ENCODE results near the gene RBP3.

RBP3 gene

DNA sequence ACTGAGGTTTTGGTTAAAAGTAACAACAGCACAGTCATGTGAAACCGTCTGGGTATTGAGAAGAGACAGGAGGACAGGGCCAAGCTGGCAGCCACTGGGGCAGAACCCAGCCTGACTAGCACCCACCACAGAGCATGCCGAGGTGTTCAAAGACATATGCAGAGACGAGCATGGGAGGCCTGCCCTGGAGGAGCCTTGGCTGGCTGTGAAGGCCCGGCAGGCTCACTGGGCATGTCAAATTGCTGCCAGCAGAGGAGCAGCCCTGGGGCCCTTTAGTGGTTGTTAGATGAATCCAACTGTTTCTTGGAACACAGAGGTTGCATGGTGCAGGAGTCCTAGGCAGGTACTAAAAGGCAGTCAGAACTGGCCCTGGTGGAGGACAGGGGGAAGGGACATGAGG, 30.9 kb upstream of the RBP3 start:
- in situ Hi-C loops (cut with MboI; ENCODE audit: low sequenced_read_pairs): no loop called here

DNA sequence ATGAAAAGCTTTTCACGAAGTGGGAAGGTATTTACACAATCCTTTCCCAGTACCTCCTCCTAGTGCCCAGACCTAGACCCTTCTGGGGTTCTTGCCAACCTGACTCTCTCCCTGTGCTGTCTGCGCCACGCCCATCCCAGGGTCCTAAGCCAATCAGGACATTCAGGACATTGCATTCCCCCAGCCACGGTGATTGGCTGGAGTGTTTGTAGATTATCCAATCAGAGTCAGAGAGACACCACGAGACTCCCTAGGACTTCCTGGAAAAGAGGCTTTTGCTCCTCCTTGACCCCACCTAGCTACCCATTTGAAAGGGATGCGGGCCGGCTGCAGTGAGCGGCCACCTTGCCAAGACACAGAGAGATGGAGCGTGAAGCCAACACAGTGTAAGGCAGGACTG, 29.5 kb upstream of the RBP3 start:
- in situ Hi-C loops (cut with MboI; ENCODE audit: low sequenced_read_pairs): no loop called here

DNA sequence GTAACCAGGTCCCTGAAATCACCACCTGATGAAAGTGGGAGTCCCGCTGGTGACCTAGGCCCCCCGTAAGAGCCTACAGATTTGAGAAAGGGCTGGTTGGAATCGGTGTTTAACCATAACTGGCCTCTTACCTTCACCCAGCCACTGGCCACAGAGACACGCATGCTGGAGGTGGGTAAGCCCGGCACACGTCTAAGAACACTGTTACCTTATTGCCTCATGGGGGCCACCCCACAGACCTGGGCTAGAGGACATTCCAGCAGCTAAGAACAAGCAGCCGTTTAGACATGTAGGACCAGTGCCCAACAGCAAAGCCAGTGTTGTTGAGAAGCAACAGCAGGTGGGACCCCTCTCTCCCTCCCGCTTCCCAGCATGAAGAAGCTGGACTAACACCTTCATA, 28.4 kb upstream of the RBP3 start:
- in situ Hi-C loops (cut with MboI; ENCODE audit: low sequenced_read_pairs): no loop called here

DNA sequence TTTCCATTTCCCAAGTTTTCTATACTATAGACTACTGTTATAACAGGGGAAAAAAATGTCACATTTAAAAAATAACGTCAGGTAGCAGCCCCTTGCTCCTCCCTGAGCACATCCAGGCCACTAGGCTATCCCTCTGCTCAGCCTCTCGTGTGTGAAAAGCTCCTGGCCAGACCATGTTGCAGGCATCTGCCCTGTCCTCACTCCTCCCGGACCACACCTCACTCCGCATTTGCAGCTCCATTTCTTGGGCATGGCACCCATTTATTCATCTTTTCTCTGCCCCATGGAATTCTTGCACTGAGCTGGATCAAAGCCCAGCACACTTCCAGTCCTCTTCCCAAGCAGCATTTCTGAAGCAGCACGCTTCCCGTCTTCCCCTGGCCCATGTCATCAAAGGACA, 27.4 kb upstream of the RBP3 start:
- in situ Hi-C loops (cut with MboI; ENCODE audit: low sequenced_read_pairs): no loop called here

DNA sequence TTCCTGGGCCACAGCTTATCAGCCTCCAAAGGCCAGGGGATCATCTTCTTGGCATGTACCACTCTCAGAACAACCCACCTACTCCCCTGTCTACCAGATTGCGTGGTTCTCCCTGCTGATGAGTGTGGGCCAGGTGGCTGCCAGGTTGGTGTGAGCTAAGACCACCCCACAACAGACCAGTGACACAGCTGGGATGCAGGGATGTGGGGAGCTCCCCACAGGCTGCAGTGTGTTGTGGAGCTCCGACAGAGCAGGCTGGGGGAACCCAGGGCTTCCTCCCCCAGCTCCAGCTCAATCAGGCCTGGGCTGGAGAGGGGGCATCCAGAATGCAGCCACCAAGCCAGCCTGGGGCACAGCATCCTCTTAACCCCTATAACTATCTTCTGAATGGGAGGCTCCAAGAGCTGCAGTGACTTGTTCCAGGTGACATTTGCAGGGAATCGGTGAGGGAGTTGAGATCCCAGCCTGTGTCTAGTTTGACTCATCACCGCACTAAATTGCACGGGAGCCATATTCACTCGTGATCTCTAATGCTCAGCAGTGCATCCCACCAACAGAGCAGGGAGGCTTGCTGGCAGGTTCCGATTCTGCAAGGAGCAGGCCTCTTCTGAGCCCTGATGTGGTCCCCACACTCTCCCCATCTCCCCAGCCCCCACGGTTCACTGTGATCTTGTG, 26.5 kb upstream of the RBP3 start:
- in situ Hi-C loops (cut with MboI; ENCODE audit: low sequenced_read_pairs): no loop called here

DNA sequence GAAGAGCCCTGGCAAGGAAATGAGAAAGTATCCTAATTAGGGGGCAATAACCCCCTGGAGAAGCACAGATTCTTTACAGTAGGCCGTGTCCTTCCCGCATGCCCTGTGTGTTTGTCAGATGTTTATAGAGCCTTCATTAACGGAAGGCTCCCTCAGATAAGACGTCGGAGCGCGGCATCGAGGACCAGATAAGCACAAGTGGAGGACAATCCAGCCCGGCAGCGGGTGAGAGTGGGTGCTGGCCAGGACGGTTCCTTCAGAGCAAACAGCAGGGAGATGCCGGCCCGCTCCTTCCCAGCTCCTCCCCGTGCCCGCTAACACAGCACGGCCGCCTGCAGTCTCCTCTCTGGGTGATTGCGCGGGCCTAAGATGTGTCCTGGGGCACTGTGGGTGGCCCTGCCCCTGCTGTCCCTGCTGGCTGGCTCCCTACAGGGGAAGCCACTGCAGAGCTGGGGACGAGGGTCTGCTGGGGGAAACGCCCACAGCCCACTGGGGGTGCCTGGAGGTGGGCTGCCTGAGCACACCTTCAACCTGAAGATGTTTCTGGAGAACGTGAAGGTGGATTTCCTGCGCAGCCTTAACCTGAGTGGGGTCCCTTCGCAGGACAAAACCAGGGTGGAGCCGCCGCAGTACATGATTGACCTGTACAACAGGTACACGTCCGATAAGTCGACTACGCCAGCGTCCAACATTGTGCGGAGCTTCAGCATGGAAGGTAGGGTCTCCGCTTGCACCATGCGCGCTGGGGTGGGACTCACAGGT, 25.7 kb upstream of the RBP3 start, which contains the start of gene GDF2:
GDF2 (plus strand) TSS at position 155 of the 762 bp plus-strand sequence; CDS start at position 370, 215 bp downstream.
- in situ Hi-C loops (cut with MboI; ENCODE audit: low sequenced_read_pairs): no loop called here

DNA sequence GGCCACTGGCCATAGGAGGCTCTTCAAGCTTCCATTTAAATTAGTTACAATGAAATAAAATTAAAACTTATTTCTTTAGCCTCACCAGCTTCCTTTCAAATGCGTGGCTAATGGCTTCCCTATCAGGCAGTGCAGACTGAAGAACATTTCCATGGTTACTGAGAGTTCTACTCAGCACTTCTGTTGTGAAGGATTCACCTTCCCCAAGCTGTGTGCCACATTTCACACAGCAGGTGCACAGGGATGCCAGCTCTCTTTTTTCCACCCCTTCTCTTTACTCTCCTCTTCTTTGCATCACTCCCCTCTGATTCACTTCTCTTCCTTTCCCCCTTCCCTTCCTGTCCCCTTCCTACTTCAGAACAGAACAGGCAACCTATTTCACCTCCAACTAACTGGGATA, 25.1 kb upstream of the RBP3 start:
- in situ Hi-C loops (cut with MboI; ENCODE audit: low sequenced_read_pairs): no loop called here

DNA sequence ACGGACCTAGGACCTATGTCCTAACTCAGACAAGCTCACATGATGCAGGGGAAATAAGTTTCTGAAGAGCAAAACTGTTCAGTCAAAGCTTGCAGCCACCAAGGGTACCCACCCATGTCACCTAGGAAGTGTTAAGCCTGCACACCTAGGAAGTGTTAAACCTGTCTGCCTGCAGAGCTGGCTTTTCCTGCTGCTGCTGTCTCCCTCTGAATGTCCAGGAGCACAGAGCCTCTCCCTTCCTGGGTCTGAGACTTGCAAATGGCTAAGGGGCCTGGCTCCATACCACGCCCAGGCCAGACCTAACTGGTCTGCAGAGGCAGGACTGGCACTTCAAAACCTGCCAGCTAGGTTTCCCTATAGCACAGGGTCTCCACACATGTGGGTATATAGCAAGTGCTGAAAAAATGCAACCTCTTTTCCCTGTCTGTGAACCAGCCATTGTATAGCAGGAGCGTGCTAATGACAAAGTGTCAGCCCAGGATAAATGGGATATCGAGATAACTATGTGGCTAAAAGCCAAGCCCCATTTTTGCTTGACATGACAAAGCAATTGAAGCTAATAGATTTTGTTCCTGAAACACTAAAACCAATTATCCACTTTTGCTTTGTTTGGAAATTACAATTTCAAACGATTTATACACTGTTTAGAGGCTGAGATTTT, 24.4 kb upstream of the RBP3 start:
- in situ Hi-C loops (cut with MboI; ENCODE audit: low sequenced_read_pairs): no loop called here

DNA sequence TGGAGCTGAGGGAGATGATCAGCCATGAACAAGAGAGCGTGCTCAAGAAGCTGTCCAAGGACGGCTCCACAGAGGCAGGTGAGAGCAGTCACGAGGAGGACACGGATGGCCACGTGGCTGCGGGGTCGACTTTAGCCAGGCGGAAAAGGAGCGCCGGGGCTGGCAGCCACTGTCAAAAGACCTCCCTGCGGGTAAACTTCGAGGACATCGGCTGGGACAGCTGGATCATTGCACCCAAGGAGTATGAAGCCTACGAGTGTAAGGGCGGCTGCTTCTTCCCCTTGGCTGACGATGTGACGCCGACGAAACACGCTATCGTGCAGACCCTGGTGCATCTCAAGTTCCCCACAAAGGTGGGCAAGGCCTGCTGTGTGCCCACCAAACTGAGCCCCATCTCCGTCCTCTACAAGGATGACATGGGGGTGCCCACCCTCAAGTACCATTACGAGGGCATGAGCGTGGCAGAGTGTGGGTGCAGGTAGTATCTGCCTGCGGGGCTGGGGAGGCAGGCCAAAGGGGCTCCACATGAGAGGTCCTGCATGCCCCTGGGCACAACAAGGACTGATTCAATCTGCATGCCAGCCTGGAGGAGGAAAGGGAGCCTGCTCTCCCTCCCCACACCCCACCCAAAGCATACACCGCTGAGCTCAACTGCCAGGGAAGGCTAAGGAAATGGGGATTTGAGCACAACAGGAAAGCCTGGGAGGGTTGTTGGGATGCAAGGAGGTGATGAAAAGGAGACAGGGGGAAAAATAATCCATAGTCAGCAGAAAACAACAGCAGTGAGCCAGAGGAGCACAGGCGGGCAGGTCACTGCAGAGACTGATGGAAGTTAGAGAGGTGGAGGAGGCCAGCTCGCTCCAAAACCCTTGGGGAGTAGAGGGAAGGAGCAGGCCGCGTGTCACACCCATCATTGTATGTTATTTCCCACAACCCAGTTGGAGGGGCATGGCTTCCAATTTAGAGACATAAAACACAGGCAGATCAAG, 22.6 kb upstream of the RBP3 start:
- in situ Hi-C loops (cut with MboI; ENCODE audit: low sequenced_read_pairs): no loop called here

DNA sequence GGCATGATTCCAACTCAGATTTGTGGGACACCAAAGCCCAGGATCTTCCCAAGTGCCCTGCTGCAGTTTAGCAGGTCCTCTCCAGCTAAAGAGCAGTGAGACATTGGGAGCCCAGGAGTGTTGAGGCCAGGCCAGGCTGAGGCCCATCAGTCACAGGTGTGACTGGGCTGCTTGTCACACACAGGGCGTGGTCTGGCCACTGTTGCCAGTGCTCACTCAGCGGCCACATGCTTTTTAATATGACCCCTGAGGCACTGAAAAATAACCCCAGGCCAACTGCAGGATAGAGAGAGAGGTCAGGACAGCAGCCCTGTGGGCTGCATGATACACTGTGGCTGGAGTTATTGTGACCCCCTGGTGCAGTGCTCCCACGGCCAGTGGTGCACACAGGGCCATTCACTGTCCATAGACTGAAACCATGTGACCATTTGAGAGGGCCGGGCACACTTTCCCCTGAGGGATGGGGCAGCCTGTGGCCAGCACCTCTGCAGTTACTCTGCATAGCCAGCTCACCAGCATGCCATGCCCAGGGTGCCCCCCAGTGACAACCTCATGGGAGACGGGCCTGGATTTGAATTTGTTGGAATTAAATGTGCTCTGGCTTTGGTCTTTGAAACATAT, 21.7 kb upstream of the RBP3 start:
- in situ Hi-C loops (cut with MboI; ENCODE audit: low sequenced_read_pairs): no loop called here

DNA sequence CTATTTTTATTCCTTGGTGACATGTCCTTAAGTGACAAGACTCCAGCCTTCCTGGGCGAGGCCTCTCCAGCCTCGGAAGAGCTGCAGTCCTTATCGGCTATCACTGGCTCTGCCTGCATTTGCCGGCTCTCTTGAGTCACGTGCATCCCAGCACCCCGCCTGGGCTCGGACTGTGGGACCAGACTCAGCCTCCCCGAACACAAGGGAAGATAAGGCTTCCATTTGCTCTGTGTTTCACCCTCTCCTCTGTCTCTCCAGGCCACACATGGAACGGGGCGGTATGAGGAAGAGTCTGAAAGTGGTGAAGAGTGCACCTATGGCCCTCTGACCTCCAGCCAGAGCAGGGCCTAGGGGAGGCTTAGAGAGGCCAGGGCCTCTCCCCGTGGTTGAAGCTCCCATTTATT, 21.2 kb upstream of the RBP3 start:
- in situ Hi-C loops (cut with MboI; ENCODE audit: low sequenced_read_pairs): no loop called here

DNA sequence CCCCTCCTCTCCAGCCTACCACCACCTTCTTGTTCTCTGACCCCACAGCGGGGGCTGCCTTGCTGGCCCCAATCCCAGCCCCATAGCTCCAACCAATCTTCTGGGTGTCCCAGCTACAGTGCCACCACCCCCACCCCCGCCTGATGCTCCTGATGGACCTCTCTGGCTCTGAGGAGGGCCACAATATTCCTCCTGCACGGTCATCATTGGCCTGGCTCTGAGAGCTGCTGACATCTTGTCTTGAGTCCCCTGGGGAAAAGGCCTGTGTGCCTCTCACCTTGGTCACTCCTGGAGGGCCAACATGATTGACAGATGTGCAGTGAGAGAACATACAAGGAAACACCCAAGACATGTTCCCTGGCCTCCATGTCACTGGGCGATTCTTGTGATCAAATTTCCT, 18.3 kb upstream of the RBP3 start:
- in situ Hi-C loops (cut with MboI; ENCODE audit: low sequenced_read_pairs): no loop called here

DNA sequence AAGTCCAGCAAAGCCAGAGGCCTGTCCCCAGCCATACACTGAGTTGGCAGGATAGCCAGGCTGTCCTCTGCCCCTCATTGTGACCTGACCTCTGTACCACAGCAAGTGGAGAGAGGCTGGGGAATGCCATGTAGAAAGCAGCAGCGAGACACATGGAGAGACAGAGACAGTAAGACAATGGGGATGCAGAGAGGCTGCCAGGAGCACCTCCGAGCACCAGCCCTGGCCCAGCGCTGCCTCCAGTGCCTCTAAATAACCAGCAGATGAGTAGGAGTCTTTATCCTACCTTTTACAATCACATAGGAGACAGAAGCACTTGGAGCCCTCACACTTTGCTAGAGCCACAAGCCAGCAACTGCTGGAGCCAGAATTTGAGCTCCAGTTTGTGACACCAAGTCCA, 17.8 kb upstream of the RBP3 start:
- in situ Hi-C loops (cut with MboI; ENCODE audit: low sequenced_read_pairs): no loop called here

DNA sequence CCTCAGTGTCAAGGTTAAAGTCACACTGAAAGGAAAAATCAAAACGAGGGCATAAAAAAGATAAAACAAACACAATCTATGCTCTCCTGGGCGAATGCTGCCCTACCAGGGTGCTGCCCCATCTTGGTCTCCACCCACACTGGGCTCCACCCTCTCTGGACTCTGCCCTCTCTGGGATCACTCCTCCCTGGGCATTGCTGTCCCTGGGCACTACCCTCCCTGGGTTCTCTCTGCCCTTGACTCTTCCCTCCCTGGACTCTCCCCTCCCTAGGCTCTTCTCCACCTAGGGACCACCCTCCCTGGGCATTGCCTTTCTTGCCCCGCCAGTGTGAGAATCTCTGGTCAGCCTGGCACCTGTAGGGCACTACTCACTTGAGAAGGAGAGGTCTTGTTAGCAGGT, 17.4 kb upstream of the RBP3 start:
- in situ Hi-C loops (cut with MboI; ENCODE audit: low sequenced_read_pairs): no loop called here

DNA sequence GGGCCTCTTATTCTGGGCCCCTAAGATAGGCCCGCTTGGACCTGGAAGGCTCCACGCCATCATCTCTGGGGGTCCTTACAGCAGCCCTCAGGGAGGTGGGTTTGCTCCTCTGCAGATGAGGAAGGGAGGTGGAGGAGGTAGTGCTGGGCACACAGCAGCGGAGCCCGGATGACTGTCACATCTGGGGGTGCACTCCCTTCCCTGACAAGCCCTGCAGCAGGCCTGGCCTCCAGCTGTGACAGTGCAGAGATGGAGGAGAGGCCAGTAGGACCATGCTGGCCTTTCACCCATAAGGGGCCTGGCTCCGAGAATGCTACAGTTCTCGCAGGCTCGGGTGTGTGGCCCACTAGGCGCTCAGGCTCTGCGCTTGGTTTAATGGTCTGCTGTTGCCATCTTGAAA, 16.7 kb upstream of the RBP3 start:
- in situ Hi-C loops (cut with MboI; ENCODE audit: low sequenced_read_pairs): no loop called here

DNA sequence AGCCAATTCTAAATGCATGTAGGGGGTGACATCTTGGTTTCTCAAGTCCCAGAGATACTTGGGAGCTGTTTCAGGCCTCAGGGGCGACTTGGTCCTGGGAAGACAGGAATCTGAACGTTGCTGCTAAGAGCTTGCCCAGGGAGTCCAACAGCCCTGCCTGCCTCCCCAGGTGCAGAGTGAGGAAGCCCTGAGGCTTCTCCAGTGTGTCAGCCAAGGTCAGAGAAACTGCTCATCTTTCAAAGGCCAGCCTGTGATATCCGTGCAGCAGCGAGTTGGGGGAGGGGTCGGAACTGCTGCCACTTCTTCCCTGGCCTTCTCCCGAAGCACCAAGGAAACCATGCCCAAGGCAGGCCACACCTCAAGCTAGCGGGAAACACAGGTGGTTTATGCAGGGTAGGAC, 16.2 kb upstream of the RBP3 start:
- in situ Hi-C loops (cut with MboI; ENCODE audit: low sequenced_read_pairs): no loop called here

DNA sequence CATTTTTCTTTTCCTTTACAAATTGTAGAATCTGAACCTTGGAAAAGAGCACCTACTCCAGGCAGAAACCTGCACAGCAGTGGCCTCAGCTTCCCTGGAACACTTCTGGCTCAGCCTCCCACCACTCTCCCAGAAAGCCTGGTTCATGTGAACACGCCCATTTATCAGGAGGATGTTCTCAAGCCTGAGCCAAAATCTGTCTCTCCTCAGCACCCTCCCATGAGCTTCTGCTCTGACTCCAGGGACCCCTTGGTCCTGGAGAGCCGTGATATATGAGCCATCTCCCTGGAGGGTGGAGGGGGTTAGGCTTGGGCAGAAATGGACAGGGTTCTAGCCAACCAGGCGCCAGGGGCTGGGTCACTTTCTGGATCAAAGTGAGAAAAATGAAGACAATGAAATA, 15.8 kb upstream of the RBP3 start:
- in situ Hi-C loops (cut with MboI; ENCODE audit: low sequenced_read_pairs): no loop called here

DNA sequence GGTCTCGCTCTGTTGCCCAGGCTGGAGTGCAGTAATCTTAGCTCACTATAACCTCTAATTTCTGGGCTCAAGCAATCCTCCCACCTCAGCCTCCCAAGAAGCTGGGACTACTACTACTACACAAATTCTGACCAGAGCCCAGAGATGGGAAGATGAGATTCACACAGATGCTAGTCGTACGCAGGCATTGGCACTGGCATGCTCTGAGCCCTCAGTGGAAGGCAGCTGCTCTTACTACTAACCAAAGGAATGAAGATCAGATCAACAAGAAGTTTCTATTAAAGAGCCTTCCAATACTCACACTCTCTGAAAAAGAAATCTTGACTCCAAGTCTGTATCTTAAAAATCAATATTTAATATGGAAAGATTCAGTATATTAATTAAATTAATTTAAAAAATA, 15.2 kb upstream of the RBP3 start:
- in situ Hi-C loops (cut with MboI; ENCODE audit: low sequenced_read_pairs): no loop called here

DNA sequence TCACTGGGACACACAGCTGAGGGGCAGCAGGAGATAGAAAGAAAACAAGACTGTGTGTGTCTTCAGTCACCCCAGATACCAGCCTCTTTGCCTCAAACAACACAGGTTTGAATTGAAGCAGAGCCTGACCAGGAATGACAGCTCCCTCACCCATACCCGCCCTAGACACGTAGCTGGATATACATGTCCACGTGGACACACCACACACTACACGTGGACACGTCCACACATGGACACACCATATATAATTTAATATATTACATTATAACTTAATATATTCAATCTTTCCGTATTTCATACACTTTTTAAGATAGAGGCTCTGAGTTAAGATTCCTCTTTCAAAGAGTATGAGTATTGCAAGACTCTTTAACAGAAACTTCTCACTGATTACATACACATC, 14.6 kb upstream of the RBP3 start:
- in situ Hi-C loops (cut with MboI; ENCODE audit: low sequenced_read_pairs): no loop called here

DNA sequence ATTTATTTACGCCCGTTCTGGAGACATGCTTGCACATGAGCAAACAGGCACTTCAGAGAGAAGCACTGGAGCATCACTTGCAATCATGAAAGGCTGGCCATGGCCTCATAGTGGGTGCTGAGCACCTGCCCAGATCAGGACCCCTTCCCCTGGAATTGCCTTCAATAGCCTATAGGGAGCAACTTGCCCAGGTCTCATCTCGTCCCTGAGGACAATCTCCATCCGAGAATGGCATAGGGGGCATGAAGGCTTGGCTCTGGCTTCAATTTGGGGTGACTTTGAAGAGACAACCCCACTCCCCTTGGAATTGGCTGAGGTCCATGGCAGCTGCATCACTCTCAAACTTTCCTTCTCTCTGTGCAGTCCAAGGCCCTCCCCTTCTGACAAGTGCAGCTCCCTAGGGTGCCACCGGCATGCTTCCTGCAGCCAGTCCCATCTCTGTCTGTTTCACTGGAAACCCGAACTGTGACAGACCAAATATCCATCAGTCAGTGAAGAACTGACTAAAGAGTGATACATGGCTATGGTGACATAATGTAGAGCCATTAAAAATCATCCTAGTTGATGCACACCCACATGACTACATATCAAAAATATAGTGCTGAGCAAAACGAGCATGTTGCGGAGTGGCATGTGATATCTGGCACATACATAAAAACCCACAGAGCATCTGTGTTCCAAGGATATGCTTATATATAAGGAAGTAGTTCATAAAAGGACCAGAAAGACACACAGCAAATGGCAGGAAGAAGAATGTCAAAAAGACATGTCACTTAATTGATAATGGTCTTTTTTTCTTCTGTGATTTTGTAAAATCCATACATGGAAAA, 13.5 kb upstream of the RBP3 start:
- in situ Hi-C loops (cut with MboI; ENCODE audit: low sequenced_read_pairs): no loop called here

Measured in hTERT RPE-1 (cell line).